Skin of body (tissue), 2 donors: ENCODE data around the gene BPIFB2. TPM values are rescaled to one million over a fixed set of nuclear protein-coding genes. Genes with fewer than 3 reads are reported as not detected.

ENCODE experiments used
- DNase-seq: peaks from one replicate; lab custom pipeline; 2025; lab: John Stamatoyannopoulos, UW
- total RNA-seq: library from RNA; depleted of rRNA; stranded (reverse); fragments of >200 nt; gene quantifications from one replicate; pipeline ENCODE4 v1.2.3, GENCODE V29; 2014

The BPIFB2 gene
- total RNA-seq, 1 donor from 2014 or later, result not detected

DNA sequence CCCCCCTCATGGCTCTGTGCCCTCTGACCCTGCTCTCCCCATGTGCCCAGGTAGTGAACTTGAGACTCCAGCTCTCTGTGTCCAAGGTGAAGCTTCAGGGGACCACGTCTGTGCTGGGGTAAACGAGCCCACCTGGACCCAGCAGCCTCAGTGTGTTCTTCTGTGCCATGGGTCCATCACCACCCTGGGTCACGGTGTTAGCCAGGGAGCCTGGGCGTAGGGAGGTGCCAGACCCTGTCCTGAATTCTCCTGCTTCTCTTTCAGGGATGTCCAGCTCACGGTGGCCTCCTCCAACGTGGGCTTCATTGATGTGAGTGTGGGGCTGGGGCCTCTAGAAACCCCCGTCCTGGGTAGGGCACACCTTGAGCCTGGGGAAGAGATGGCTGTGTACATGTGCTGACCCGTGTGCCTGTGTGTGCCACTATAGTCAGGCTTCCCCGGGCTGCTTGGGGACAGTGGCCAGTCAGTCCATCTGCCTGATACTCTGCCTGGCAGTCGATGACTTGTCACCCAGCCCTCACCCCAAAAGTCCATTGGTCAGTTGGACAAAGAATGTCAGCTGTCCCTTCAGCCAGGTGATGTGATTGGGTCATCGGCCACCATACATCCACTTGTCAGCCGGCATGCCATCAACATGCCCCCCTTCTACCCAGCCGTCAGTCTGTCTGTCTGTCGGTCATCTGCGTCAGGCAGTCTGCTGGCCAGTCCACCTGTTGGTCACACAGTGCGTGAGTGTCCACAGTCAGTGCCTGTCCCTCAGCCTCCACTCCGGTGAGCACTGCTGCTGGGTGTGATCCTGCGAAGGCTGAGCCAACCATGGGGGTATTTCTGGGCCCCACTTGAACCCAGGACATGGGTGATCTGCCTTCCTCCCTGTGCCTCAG, 13.0 kb downstream of the BPIFB2 start:
- no peak for DNase-seq

DNA sequence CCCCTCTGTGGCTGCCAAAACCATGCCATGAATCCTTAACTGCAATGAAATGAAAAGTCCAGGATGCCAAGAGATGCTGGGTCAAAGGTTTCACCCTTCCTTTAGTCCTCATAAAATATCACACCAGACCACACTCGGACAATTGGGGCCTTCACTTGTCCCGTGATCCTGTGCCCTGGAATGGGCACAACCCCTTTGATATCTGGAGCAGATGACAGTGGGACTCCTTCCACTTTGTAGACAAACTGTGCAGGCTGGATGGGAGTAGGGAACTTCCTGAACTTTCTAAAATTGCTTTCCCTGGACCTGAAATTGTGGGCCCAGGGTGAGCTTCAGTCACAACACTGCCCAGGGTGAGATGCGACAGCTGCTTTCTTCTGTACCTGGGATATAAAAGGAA, 14.4 kb downstream of the BPIFB2 start:
- DNase-seq, result no peak

- DNase-seq, result no peak
These were observed 14.8 kb downstream of the BPIFB2 start for GRCh38 chr20:33022289-33022688.

DNA sequence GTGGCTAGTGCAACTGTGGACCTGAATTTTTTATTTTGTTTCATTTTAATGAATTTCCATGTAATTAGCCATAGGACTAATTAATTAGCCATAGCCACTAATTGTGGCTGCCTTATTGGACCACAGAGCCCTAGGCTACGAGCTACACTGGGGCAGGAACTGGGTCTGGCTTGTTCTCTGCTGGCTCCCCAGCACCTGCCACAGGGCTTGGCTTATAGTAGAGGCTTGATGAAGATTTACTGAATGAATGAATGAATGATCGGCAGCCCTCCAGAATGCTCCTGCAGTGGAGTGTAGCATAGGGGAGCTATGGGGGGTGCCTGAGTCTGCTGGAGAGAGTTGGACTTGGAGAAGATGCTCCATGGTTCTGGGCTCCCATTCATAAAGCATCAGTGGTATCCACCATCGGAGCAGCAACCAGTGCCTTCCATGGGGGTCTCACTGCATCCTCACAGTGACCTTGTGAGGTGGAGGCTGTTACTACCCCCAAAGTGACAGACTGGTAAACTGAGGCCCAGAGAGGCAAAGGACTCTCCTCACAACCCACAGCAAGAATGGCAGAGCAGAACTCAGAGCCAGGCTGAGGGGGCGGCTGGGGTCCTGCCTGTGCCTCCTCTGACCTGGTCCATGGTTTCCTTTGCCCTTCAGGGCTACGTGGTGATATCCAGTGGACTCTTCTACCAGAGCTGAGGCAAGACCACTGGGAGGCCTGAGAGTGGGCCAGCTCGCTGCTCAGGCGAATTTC, 15.4 kb downstream of the BPIFB2 start:
- no peak for DNase-seq

DNA sequence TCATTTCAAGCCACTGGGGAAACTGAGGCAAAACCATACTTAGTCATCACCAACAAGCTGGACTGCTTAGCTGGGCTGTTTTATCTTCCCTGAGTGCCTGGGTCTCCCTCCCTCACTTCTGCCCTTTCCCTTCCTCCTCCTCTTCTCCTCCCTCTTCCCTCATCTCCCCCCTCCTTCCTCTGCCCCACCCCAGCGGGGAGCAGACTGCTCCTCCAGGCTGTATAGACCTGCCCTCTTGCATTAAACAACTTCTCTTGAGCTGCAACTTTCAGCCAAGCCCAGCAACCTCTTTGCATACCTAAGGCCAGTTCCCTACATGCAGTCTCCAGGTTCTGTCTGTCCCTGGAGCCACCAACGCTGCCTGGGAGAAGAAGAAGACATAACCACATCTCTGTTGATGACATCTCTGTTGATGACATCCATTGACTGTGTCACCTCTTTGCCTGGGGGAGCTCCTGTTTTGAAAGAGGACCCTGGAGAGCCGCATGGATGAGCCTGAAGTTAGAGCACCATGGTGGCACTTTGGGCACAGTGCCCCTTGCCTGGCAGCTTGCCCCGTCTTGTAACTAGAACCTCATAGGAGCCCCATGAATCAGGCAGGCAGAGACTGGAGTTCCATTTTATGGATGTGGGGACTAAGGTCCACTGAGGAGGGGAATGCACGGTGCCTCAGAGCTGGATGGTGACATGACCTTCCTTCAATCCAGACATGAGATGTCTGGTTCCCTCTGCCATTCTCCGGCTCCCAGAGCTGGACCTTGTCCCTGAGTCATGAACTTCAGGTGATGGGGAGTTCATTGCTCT, 16.1 kb downstream of the BPIFB2 start:
- no peak for DNase-seq

- no peak for DNase-seq
These were observed 16.7 kb downstream of the BPIFB2 start for GRCh38 chr20:33024243-33024560.

- no peak for DNase-seq
These were observed 17.3 kb downstream of the BPIFB2 start for GRCh38 chr20:33024609-33025317.

- DNase-seq, result no peak
These were observed 17.9 kb downstream of the BPIFB2 start for GRCh38 chr20:33025318-33025876.

- DNase-seq, result no peak
These were observed 18.7 kb downstream of the BPIFB2 start for GRCh38 chr20:33026072-33026778.

DNA sequence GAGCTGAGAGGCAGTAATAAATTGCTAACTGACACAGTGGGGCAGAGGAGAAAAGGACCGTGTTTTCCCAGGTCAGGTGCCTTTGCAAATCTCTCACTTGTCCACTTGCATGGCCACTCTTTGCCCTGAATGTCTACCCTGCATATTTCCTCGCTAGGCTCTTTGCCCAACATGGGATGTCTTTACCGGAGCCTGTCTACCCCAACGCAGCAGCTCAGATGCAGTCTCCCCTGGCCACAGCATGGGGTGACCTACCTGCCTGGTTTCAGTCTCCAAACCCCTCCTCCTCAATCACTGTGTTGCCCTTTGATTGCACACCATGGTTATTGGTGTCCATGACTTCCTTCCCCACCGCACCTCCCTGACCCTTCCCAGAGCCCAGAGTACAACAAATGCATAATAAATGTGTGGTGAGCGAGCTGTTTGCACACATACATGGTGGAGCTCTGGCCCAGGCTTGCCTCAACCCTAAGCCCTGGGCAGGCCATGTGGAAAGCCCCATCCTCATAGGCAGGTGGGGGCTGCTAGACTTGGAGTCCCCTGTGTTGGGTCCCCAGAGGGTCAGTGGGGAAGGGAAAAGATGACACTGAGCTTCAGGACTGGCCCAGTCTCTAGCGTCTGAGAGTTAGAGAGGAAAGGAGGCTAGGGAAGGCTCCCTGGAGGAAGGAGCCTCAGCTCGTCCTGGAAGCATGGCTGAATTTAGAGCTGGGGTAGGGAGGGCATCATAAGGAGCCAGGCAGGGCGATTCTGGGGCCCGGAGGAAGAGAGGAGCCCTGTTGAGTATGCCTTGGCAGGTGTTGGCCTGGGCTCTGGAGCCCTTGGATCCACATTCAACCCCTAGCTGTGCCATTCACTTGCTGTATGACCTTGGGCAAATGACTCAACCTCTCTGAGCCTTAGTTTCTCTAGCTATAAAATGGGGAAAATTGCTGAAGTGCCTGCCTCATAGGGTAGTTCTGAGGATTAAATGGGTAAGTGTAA, 19.6 kb downstream of the BPIFB2 start:
- DNase-seq, result no peak

DNA sequence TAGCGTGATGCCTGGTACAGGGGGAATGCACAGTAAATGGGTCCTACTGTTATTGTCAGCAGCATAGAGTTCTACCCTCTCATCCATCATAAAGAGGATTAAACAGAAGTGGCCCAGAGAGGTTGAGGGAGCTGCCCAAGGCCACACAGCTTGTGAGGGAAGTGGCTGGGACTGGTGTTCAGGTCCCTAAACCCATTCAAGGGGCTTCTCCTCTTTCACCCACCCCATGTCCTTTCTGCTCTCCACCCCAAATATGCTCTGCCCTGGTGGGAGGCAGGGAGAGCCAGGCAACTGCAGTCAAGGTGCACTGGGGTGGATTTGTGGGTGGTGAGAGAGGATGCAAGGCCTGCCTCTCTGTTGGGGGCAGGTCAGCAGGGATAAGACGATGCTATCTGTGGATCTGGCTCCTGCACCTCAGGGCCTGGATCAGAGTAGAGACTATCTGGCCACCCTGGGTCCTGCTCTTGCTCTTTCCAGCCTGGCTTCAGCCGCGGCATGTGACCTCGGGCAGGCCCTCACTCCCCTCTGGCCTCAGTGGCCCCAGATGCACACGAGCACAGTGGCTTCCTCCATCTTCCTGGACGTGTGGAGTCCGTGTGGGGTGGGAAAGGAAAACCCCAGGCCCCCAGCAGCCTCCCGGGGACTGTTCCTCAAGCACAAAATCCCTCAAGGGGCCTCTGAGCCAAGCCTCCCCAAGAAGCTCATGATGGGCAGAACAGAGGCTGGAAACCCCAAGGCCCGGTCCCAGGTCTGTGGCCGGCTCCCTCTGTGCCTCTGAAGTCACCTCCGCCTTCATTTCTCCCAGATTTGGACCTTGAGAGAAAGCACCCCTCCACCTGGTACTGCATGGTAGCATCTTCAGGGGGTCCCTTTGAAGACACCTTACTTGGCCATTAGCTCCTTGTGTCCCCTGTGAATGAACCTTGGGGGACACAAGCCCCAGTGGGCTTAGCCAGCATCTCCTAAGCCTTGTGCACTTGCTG, 20.6 kb downstream of the BPIFB2 start:
- DNase-seq, result no peak

DNA sequence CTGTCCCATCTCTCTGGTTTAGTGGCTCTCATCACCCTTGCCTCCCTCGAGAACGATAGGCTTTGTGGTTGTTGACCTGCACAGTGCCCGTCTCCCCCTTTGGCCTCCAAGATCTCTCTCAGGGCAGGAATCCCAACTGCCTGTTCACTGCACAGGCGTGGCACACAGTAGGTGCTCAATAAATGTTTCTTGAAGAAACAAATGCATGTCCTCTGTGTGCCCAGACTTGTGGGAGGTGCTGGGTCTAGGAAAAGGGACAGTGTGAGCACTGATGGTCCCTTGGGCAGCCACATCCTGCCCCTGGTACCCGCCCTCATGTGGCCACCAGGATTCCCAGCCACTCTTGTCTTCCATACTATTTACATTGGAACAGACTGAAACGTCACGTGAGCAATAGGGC, 21.4 kb downstream of the BPIFB2 start:
- DNase-seq, result no peak

- no peak for DNase-seq
These were observed 22.6 kb downstream of the BPIFB2 start for GRCh38 chr20:33030076-33030475.

GRCh38 chr20:33030569-33030968, 23.1 kb downstream of the BPIFB2 start:
- no peak for DNase-seq

GRCh38 chr20:33031531-33031930, 24.0 kb downstream of the BPIFB2 start, which contains the start of gene BPIFB6:
Gene BPIFB6 (plus strand): TSS chr20:33031648. CDS start chr20:33031648, 0 bp downstream.
- no peak for DNase-seq

DNA sequence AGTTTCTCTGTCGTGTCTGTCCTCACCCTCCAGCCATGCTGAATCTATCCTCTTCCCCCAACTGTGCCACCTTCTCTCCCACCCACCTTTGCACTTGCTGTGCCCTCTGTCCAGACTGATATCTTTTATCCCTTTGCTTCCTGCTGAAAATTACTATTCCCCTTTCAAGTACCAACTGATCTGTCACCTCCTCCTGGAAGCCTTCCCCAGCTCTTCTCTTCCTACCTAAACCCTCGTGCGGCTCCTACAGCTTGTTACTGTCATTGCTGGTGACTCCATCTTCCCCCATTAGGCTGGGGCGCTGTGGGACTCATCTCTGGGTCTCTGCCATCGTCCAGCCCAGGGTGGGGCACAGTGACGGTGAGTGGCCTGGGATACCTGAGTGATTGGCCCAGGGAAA, 25.1 kb downstream of the BPIFB2 start:
- DNase-seq, result no peak

- no peak for DNase-seq
These were observed 25.9 kb downstream of the BPIFB2 start for GRCh38 chr20:33033381-33033780.

DNA sequence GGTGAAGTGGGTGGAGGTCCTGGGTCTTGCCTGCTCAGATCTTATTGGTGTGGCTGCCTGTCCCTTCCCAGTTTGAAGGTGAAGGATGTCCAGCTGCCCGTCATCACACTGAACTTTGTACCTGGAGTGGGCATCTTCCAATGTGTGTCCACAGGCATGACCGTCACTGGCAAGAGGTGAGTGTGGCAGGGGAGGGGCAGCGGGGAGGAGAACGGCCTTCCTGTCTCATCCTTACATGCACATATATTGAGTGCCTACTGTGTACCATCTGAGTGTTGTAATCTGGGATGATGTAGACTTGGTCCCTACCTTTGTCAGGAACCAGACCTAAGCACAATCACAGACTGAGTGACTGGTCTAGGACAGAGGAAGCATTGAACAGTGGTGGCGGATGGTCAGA, 26.6 kb downstream of the BPIFB2 start:
- no peak for DNase-seq
